GM21528 (cell line): Measurements from ENCODE around the gene SEMA7A.

Source experiments
- ATAC-seq: cut with Tn5 transposase; IDR thresholded peaks from one replicate; pipeline ENCODE4 v1.9.1; 2021; ENCODE audit warnings: mild to moderate bottlenecking, moderate library complexity; ENCODE audit not compliant: unreplicated experiment, low FRiP score

The SEMA7A gene

DNA sequence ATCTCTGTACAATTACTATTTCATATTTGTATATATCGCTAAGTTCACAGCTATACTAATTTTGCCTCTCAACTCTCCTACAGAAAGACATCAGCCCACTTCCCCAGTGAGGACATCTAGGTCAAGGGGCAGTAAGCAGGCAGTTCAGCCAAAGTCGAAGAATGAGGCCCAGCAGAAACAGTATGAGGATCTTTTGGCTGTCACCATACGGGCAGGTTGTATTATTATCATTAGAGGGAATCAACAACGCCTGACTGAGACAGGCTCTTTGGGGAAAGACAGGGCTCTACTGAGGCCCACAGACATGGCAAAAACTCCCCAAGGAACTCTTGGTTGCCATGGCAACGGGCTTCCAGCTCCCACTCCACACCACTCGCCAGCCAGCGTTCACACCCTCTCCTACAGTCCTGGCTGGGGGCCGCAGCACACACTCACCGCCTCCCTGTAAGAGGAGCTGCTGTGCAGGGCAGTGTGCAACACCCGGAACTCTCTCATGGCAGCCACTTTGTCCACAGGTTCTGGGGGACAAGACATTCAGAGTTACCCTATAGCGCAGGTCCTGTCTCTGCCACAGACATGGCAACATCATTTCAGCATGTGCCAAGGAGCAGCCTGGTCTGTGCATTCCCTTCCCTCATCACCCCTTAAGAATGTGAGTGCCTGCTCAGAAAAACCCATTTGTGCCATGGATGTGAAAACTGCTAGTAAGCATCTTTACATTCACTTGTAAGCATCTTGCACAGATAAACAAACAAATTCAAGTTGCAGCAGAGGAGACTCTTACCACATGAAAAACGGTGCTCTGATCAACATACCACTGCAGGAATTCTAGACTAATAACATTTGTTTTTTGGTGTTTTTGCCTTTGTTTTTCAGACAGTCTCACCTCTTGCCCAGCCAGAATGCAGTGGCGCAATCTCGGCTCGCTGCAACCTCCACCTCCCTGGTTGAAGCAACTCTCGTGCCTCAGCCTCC lies 18.4 kb upstream of the SEMA7A start:
- ATAC-seq: no peak

DNA sequence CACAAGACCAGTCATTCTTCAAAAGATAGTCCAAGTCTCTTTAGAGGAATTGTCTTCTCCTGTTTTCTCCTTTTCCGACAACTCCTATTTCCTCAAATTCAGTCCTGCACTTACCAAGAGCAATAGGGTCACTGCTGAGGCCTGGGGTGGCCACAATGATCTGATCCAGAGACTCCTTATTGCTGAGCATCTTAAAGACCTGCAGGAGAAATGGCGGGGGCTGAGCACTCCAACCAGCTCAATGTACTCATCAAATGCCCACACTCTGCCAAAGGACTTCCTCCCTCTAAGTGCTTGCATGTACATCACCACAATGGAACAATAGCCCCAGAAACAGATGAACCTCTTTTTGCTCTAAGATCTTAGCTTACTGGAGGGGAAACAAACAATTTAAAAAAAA lies 17.6 kb upstream of the SEMA7A start:
- ATAC-seq: no peak

DNA sequence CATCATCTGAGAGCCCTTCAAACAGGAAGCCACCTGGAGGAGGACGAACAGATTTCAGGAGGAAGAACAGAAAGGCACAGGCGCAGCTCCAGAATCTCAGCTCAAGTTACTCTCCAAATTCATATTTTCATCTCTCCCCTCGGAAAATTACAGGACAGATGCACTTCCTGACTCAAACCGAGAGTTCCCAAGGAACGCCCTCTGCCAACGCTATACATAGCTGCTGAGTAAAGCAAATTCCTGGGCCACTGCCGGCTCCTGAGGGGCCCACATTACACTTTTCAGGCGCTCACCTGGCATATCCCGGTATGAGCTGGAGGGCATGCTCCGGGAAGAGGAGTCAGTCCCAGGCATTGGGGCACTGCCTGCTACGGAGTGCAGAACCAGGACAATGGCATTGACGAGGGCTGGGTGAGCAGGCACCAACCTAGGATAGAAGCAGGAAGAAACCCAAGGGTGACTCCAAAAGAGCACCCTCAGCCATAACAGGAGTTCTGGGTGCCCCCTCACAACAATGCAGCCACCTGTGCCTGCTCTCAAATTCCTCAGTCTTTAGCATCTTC lies 16.0 kb upstream of the SEMA7A start:
- no peak for ATAC-seq

DNA sequence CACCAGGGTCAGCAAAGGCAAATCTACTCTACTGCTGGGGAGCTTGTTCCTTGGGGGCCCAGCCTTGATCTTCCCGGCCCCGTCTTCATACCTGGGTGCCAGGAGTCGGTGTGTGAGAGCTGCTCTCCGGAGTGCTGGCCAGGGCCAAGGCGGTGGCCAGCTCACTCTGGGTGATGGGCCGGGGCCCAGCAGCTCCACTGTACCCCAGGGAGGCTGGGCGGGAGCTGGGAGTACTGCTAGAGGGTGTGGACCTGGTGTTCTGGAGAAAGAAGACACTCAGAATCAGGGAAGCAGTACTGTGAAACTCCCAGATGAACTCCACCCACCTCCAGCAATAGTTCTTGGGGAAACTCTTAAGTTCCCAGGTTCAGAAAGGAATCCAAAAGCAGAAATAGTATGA lies 15.3 kb upstream of the SEMA7A start:
- ATAC-seq: no peak

DNA sequence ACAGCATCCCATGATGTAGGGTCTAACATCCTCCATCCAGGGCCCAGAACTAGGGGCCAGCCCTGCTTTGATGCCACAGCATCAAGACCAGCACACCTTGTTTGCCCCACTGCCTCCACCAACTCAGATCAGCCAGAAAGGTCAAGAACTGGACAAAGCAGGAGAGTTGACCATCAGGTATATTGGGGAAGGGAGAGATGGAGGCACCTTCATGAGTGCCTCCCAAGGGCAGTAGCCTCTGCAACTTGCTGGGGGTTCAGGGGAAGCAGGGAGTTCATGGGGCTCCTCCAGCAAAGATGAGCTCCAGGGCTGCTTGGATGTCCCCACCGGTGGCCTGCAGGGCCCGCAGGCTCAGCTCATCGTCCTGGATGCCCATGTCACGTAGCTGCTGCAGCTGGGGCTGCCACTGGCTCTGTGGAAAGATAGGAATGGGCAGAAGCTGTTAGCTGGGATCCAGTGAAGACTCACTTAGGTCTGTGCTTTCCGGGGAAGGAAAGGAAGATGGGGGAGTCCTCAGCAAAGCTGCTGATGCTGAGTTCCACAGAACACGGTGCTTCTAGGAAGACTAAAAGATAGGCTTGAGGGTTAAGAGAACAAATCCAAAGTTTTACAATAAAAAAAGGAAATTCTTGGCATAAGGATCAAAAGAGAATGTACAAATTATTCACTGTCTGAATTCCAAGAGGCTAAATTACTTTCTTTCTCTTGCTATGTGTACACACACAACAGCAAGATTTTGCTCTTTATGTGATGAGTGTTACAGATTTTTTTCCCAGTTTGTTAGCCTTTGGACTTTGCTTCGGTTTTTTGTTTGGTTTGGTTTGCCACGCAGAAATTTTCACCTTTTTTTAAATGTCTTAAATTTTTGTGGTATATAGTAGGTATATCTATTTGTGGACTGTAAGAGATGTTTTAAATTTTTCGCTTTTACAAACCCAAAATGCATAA lies 12.3 kb upstream of the SEMA7A start:
- ATAC-seq: no peak

DNA sequence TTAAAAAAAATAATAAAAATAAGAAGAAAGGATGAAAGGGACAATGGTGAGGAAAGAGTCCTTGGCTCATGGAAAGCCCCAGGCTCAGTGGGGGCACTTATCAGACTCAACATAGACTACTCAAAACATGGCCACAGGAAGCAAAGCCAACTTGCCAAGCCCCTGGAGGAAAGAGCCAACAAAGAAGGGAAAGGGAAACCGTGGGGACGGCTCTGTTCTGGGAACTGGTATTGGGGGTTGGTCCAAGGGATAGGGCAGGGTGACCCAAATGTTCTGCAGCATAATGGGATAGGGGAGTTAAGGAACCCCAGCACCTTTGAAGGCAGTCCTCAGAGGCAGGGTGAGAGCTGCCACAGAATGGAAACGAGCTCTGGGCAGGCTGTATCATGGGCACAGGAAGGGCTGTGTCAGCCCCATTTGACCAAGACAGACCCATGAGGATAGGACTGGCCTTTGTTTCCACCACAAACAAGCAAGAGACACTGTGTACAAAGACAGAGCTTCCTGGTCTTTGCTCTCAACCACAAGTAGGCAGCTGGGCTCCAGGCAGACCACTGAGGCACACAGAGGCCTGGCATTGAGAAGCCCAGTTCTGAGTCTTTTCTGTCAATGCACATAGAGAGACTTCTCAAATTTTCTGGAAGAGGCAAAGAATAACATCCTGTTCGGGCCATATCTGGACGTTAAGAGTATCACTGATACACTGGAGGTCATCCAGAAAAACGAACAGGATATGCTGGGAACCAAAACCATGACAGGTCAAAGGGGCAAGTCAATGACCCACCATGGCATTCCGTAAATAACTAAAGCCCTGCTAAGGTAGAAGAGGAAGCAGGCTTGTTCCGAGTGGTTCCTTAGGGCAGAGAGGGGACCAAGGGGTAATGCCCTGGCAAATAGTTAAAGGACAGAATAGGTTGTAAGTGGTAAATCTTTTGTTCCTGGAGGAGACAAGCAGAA lies 10.6 kb upstream of the SEMA7A start:
- ATAC-seq: no peak

DNA sequence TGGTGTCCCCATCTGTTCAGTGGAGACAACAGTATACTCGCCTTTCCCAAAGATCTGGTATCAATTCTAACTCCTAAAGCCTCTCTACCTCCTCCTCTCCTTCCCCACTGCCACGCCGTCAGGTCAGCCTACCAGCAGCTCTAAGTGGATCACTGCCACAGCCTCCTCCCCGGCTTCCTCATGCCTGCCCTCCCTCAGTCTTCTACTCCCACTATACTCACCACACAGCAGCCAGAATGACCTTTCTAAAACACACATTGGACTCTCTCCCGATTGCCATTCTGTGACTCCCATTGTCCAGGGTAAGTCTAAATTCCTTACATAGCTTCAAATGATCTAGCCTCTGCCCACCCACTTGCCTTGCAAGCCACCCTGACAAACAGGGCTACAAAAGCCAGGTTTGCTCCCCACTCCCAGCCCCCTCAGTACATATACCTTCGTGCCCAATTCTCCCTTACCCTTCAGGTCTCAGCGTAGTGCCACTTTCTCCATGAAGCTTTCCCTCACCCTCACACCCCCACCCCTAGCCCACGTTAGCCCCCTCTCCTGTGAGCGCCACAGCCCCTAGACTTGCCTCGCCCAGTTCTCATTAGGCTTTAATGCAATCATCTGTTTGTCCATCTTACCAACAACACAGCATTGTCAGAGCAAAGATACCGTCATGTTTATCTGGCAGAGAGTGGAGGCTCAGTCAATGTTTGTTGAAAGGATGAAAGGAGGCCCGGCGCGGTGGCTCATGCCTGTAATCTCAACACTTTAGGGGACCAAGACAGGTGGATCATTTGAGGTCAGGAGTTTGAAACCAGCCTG lies 9.5 kb upstream of the SEMA7A start:
- ATAC-seq: no peak

DNA sequence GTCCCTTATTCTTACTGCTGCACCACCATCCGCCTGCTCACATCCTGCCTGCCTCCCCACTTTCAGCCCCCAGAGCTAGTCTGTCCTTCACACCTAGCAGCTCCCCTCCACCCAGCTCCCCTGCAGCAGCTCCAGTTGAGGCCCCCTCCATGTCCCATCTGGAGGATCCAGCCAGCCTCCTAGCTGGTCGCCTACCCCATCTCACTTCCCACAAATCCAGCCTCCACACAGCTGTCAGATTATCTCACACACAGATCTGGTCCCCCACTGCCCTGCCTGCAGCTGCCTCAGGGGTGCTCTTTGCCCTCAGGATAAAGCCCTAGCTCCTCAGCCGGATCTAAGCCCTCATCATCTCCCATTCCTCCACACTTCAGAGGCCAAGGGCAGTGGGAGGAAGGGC lies 8.8 kb upstream of the SEMA7A start:
- ATAC-seq: no peak

DNA sequence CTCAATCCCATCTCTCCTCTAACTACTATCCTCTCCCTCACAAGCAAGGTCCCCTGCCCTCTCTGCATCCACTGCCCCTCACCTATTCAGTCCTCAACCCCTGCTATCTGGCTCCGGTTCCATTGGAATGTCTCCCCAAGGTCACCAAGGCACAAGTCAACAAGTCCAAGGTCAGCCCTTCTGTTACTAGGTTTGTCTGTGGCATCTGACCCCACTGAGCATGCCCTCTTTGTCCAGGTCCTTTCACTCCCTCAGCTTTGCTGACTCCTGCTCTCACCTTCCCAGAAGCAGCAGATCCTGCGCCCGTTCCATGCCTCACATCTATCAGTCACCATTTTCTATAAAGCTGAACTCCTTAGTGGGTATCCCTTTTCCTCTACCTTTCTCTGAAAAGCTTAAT lies 8.3 kb upstream of the SEMA7A start:
- no peak for ATAC-seq

DNA sequence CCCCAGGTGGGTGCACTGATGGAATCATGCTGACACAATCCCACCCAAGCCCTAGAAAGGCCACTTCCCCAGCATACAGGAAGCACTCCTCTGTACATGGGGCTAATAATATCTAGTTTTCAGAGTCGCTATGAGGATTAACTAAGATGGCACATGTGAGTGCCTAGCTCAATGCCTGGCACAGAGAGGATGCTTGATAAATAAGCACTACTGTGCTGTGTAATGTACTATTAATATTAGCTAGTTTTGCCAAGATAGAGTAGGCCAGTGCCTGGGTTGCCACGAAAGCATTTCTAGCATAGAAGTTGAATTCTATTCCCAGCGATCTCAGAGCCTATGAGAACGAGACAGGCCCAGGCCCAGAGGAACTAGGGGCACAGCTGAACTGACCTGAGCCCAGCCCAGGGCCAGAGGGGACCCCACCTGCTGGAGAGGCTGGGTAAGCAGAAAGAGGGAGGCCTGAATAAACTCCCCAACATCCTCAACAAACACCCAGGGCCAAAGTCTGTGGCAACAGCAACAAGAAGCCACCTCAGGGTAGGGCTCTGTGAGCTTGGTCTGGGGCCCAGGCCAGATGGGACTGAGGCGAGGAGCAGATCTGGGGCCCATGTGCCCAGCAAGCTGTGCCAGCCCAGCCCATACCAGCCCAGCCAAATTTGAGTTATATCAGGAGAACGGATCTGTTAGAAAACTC lies 7.6 kb upstream of the SEMA7A start:
- ATAC-seq: no peak

DNA sequence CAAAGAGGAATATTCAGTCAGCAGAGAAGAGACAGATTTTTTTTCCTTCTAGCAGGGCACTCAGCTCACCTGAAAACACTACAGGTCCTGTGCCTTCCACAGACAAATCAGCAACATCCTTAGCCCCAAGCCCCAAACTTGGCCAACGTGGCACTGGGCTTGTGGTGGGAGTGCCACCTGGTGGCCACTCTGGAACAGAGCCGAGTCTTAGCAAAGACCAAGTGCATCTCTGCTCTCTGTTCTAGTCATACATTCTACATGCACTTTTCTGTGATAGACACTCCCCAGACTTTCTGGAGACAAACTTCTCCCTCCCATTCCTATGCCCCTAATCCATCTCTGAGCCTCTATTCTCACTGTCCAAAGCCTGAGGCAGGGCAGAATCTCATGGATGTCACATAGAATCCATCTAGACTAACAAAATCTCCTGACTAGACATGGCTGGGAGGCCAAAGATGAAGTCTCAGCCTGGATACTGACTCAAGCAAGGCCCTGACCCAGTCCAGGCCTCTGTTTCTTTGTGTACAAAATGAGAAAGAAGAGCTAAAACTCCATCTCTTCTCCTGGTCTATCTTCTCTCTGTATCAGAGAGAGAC lies 5.1 kb upstream of the SEMA7A start:
- ATAC-seq: no peak

DNA sequence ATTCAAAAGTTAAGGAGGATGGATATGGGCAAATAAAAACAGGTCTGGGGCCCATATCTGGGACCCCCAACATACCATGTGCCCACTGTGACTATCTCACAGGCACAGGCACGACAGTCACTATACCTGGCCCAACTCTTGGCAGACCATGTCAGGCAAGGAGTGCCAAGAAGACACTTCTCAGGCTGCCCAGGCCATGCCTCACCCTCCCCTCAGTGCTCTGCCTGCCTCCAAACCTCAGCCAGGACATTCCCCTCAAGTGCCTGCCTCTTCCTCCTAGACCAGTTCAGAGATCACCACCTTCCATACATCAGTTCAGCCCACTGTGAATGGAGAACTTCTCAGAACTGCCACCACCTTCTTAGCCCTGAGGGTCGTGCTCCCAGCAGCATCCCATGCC lies 4.4 kb upstream of the SEMA7A start:
- ATAC-seq: no peak

DNA sequence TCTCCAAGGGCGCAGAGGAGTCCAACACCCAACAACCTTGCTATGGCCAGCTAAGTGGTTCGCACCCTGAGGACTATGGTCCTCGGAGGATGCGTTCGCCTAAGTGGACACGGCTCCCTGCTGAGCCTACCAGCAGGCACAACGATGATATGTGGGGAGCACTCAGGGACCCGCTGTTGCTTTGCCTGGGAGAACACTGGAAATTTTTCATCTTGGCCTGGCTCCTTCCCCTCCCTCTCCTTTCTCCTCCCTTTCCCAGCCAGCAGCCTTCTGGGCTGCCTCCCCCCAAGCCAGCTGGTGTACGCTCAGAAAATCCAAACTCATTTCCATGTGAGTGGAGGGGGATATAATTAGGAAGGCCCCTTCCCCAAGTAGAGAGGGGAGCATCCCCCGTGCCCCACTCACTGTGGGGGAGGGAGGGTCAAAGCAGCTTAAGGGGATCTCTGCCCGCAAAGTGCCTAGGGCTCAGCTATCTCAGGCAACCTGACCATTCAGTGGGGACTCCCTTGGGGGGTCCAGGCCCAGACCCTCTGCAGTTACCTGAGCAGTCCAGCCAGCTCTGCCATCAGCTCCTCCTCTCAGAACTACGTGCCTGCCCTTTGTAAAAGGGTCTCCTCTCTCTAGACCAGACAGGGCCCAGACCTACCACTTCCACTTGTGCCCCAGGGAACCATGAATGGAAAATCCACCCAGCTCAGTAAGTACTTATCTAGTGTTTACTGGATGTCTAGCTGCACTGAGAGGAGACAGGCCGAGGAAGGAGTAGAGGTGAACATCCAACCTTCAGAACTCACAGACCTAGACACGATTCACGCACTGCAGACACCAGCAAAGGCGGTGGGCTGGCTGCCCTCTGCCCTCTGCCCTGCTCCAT lies 742 bp upstream of the SEMA7A start:
- ATAC-seq: peak; percentile 9

DNA sequence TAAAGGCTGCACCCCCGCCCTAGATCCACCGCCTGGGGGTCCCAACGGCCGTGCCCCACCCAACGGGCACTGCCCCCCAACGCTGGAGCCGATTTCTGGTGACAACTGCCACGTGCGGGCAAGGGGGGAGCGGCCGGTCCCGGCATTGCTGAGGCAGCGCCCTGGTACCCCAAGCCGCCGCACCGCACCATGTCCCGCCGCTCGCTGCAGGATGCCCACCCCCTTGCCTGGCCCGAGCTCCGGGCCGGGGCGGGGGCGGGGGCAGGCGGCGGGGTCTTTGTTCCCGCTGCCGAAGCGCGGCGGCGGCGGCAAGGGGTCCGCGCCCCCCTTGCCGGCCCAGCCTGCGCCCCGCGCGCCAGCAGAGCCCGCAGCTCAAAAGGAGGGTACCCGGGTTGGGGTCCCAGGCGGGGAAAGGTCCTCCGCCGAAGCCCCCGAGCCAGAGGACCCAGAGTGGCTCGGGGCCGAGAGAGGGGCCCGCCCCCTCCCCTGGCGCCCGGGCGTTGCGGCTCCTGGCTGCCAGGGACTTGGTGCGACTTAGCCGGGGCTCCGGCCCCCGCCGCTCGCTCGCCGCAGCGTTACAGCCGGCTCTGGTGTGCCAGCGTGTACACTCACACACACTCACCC lies 678 bp downstream of the SEMA7A start:
- ATAC-seq: peak; percentile 4

DNA sequence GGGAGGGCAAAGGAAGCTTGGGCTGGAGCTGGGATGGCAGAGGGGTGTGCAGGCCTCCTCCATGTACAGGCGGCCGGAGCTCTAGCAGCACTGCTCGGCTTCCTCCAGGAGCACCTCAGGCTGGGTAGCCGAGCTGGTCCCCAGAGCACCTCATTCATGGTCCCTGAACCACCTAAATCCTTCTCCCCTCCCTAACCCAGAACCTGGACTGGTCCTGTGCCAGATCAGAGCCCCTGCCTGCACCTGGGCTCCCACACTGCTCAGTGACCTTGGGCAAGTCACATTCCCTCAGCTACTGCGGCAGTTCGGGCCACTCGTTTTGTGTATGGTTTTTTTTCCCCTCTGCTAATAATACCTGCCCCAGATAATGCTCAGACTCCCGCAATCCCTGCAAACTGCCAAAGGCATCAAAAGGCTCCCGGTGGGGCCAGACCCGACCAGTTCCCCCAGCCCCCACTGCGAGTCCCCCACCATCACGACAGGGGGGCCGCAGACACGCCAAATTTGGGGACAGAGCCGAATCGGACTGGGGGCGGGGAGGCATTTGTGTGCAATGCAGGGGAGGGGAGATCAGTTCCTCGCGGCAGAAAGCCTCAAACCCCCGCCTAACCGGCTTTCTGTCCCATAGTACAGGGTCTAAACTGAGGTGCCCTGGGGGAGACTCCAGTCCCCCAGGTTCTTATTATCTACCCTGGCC lies 1.3 kb downstream of the SEMA7A start:
- ATAC-seq: no peak

DNA sequence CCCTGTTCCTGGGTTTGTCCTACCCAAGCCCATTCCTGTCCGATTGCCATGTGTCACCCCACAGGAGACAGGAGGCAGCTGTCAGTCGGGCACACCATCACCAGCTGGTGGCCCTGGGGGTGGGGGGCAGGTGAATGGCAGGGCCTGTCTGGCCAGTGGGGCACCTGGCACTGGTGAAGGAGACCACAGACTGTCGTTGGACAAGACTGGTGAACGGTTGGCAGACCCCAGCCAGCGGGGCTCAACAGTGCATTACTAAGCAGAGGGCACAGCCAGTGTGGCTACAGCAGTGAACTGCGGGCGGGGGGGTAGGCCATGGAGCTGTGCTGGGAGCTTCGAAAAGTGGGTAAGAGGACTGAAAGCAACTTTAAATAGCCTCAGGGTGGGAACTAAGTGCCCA lies 2.1 kb downstream of the SEMA7A start:
- no peak for ATAC-seq
